Measurements from ENCODE around the gene GBF1. TPM values are rescaled to one million over a fixed set of nuclear protein-coding genes. Genes with fewer than 3 reads are reported as not detected.

Gene GBF1
- polyA plus RNA-seq, 3 donors = 4.2 to 17.4 (median 11.9) TPM

GRCh38 chr10:102402512-102402896, 157.2 kb downstream of the GBF1 start:
- no CpG with 5 or more reads among the region's 5 CpGs for WGBS (ENCODE audit: insufficient coverage)
- Mint-ChIP-seq H3K27ac (no peak overlapping the region), H3K4me3 (no peak overlapping the region), H3K36me3 (peaks cover 41 to 45% of the 10 kb centered on the region in 2 donors), H3K4me1 (peaks cover 17% of the 10 kb centered on the region), H3K9me3 (no peaks in the 10 kb centered on the region), H3K27me3 (ENCODE audit: low read depth in 3 of 3) (peaks cover 11 to 20% (median 18%) of the 10 kb centered on the region in 3 donors)
- H3K27me3 ChIP-seq (ENCODE audit: control insufficient read depth in 2 of 2, insufficient read depth in 2 of 2, low read length in 2 of 2) = peaks cover 3 to 4% of the 10 kb centered on the region in 2 donors
- no peak for DNase-seq
- intact Hi-C loops (cut with micrococcal nuclease) = no loop called here
- H3K4me1 ChIP-seq (ENCODE audit: control insufficient read depth in 1 of 2, insufficient read depth in 2 of 2, low read length in 2 of 2) = peaks cover 14 to 26% of the 10 kb centered on the region in 2 donors
- no peak overlapping the region for H3K4me2 ChIP-seq (replicated peaks; ENCODE audit: extremely low read depth, low read length, poor library complexity, severe bottlenecking)
- H3K4me3 ChIP-seq (replicated peaks in 1 of 3; ENCODE audit: low read depth in 2 of 3, low read length in 3 of 3) = no peak overlapping the region
- H3K79me2 ChIP-seq (ENCODE audit: insufficient read depth, low read length) = no peaks in the 10 kb centered on the region
- peaks cover 39 to 42% of the 10 kb centered on the region in 2 donors for H3K36me3 ChIP-seq (replicated peaks in 1 of 2; ENCODE audit: control insufficient read depth in 1 of 2, insufficient read depth in 2 of 2, low read length in 2 of 2)
- no peak for TF ChIP-seq CTCF (IDR thresholded peaks at IDR 0.05)
- H3K9me3 ChIP-seq (replicated peaks in 1 of 2; ENCODE audit: control insufficient read depth in 1 of 2, insufficient read depth in 1 of 2, low read length in 2 of 2) = no peaks in the 10 kb centered on the region
- peaks cover 69% of the 10 kb centered on the region for H4K20me1 ChIP-seq (ENCODE audit: insufficient read depth, low read length)
- H3K9ac ChIP-seq (ENCODE audit: insufficient read depth, low read length, poor library complexity, severe bottlenecking) = no peak overlapping the region
- H3K27ac ChIP-seq (ENCODE audit: low read depth in 1 of 2, low read length in 2 of 2) = no peak overlapping the region
- no peak overlapping the region for H2AFZ ChIP-seq (ENCODE audit: insufficient read depth, low read depth, low read length, poor library complexity, severe bottlenecking)

DNA sequence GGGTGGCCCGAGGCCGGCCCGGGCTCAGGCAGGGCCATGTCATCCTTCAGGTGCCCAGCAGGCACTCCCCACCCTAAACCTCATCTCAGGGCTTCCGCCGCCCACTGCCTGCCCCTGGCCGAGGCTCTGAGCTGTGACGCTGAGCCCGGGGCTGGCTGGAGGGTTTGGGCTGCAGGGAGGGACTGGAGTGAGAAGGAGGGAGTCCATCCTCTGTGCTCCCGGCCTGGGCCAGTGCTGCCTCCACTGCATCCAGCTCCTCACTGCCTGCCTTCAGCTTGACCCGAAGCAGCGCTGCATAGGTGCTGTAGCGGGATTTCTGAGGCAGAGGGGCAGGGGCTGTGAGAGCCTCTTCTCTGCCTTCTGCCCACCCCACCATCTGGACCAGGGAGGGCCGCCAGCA, 157.8 kb downstream of the GBF1 start:
- no peaks in the 10 kb centered on the region for H3K79me2 ChIP-seq (ENCODE audit: insufficient read depth, low read length)
- Mint-ChIP-seq H3K4me3 (no peak overlapping the region), H3K9me3 (peaks cover 0 to 4% (median 0%) of the 10 kb centered on the region in 7 donors), H3K4me1 (peaks cover 16% of the 10 kb centered on the region), H3K27ac (no peak overlapping the region), H3K36me3 (peaks cover 36 to 40% of the 10 kb centered on the region in 2 donors), H3K27me3 (ENCODE audit: low read depth in 3 of 3) (peaks cover 18 to 26% (median 24%) of the 10 kb centered on the region in 3 donors)
- no peak overlapping the region for H3K9ac ChIP-seq (ENCODE audit: insufficient read depth, low read length, poor library complexity, severe bottlenecking)
- no peak overlapping the region for H2AFZ ChIP-seq (ENCODE audit: insufficient read depth, low read depth, low read length, poor library complexity, severe bottlenecking)
- no peak overlapping the region for H3K4me2 ChIP-seq (replicated peaks; ENCODE audit: extremely low read depth, low read length, poor library complexity, severe bottlenecking)
- H3K27ac ChIP-seq (ENCODE audit: low read depth in 1 of 2, low read length in 2 of 2) = no peak overlapping the region
- intact Hi-C loops (cut with micrococcal nuclease) = no loop called here
- peaks cover 9 to 10% of the 10 kb centered on the region in 2 donors for H3K27me3 ChIP-seq (ENCODE audit: control insufficient read depth in 2 of 2, insufficient read depth in 2 of 2, low read length in 2 of 2)
- peaks cover 14 to 20% of the 10 kb centered on the region in 2 donors for H3K4me1 ChIP-seq (ENCODE audit: control insufficient read depth in 1 of 2, insufficient read depth in 2 of 2, low read length in 2 of 2)
- peaks cover 63% of the 10 kb centered on the region for H4K20me1 ChIP-seq (ENCODE audit: insufficient read depth, low read length)
- H3K36me3 ChIP-seq (replicated peaks in 1 of 2; ENCODE audit: control insufficient read depth in 1 of 2, insufficient read depth in 2 of 2, low read length in 2 of 2) = peaks cover 33 to 36% of the 10 kb centered on the region in 2 donors
- no peak overlapping the region for H3K4me3 ChIP-seq (replicated peaks in 1 of 3; ENCODE audit: low read depth in 2 of 3, low read length in 3 of 3)
- DNase-seq = no peak
- WGBS (ENCODE audit: insufficient coverage) = 97% methylated on average over 5 of the region's 13 CpGs
- H3K9me3 ChIP-seq (replicated peaks in 1 of 2; ENCODE audit: control insufficient read depth in 1 of 2, insufficient read depth in 1 of 2, low read length in 2 of 2) = peaks cover 0 to 6% of the 10 kb centered on the region in 2 donors
- no peak for TF ChIP-seq CTCF (IDR thresholded peaks at IDR 0.05)

All from CD14-positive monocyte (primary cell).